Measurements from ENCODE around the gene SOD3.

The SOD3 gene

GRCh38 chr4:24783506-24783905, 11.9 kb upstream of the SOD3 start:
- H3K4me3 ChIP-seq (ENCODE audit: low read depth, low read length), result no peak overlapping the region
- DNase-seq (ENCODE audit: low read depth), result no peak
- no peak for TF ChIP-seq CTCF (IDR thresholded peaks at IDR 0.05; ENCODE audit: low read depth, low read length, missing control alignments)

GRCh38 chr4:24791043-24791442, 4.3 kb upstream of the SOD3 start:
- DNase-seq (ENCODE audit: low read depth), result no peak
- TF ChIP-seq CTCF (IDR thresholded peaks at IDR 0.05; ENCODE audit: low read depth, low read length, missing control alignments), result no peak
- H3K4me3 ChIP-seq (ENCODE audit: low read depth, low read length), result no peak overlapping the region

DNA sequence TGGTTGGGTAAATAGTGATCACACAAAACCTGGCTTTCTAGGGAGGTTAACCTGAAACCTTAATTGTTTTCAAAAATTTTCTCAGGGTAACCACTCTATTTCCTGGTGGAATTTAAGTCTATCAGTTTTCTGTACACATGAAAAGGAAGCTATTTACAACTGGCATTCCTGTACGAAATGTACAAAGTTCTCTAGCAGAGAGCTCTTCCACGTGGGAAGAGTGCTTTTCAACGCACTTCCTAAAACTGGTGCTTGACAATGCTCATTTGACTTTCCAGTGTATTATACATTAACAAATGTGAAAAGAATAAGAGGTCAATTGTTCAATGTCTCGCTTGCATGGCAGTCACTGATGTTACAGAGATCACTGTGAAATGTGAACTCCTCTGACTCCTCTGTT, 2.8 kb upstream of the SOD3 start:
- H3K4me3 ChIP-seq (ENCODE audit: low read depth, low read length), result no peak overlapping the region
- no peak for DNase-seq (ENCODE audit: low read depth)
- TF ChIP-seq CTCF (IDR thresholded peaks at IDR 0.05; ENCODE audit: low read depth, low read length, missing control alignments), result no peak

GRCh38 chr4:24793219-24794005, 2.0 kb upstream of the SOD3 start:
- no peak for TF ChIP-seq CTCF (IDR thresholded peaks at IDR 0.05; ENCODE audit: low read depth, low read length, missing control alignments)
- H3K4me3 ChIP-seq (ENCODE audit: low read depth, low read length), result no peak overlapping the region
- no peak for DNase-seq (ENCODE audit: low read depth)

- DNase-seq (ENCODE audit: low read depth), result no peak
- TF ChIP-seq CTCF (IDR thresholded peaks at IDR 0.05; ENCODE audit: low read depth, low read length, missing control alignments), result no peak
- H3K4me3 ChIP-seq (ENCODE audit: low read depth, low read length), result no peak overlapping the region
Measured at GRCh38 chr4:24794051-24794450, 1.3 kb upstream of the SOD3 start.

DNA sequence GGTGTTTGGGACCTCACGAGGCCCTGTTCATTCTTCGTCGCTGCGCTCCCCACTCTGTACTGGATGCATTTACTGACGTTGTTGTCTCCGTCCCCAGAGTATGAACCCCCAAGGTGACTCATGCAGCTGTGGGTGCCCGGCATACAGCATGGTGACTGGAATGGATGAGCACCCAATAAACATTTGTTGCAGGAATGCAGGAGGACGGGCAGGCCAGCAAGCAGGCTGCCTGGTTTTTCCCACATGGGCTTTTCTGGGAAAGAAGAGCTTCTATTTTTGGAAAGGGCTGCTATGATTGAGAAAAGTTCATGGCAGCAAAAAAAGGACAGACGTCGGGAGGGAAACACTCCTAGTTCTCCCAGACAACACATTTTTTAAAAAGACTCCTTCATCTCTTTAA, 893 bp upstream of the SOD3 start:
- no peak overlapping the region for H3K4me3 ChIP-seq (ENCODE audit: low read depth, low read length)
- DNase-seq (ENCODE audit: low read depth), result no peak
- TF ChIP-seq CTCF (IDR thresholded peaks at IDR 0.05; ENCODE audit: low read depth, low read length, missing control alignments), result no peak

All from GM12864 (cell line).